HEK293T (cell line): Measurements from ENCODE around the gene SH3BP5.

Experiments
- BHLHE40 ChIP-seq: fragments of 450-650 bp; IDR thresholded peaks from 2 replicates; pipeline ENCODE4 v1.6.1; 2016; ENCODE audit warnings: mild to moderate bottlenecking, moderate library complexity, borderline replicate concordance
- ELF4 ChIP-seq: fragments of 450-650 bp; IDR thresholded peaks from 2 replicates; pipeline ENCODE4 v1.6.1; 2017; ENCODE audit warnings: antibody characterized with exemption
- FOXA1 ChIP-seq: fragments of 450-650 bp; IDR thresholded peaks from 2 replicates; pipeline ENCODE4 v1.6.1; 2016; ENCODE audit warnings: mild to moderate bottlenecking
- FOXK2 ChIP-seq: fragments of 450-650 bp; IDR thresholded peaks from 2 replicates; pipeline ENCODE4 v1.6.1; 2016; ENCODE audit warnings: mild to moderate bottlenecking
- FOXM1 ChIP-seq: fragments of 450-650 bp; IDR thresholded peaks from 2 replicates; pipeline ENCODE4 v1.6.1; 2017; ENCODE audit warnings: mild to moderate bottlenecking, borderline replicate concordance
- HDGF ChIP-seq: fragments of 450-650 bp; IDR thresholded peaks from 2 replicates; pipeline ENCODE4 v1.6.1; 2017; ENCODE audit warnings: antibody characterized with exemption, borderline replicate concordance
- L3MBTL2 ChIP-seq: fragments of 450-650 bp; conservative IDR thresholded peaks from 2 replicates; pipeline ENCODE4 v1.6.1; 2016; ENCODE audit warnings: mild to moderate bottlenecking
- LEF1 ChIP-seq: fragments of 450-650 bp; IDR thresholded peaks from 2 replicates; pipeline ENCODE4 v1.6.1; 2017; ENCODE audit warnings: mild to moderate bottlenecking, borderline replicate concordance
- NFRKB ChIP-seq: fragments of 450-650 bp; IDR thresholded peaks from 2 replicates; pipeline ENCODE4 v1.6.1; 2016; ENCODE audit warnings: mild to moderate bottlenecking, moderate library complexity
- SP1 ChIP-seq: fragments of 450-650 bp; IDR thresholded peaks from 2 replicates; pipeline ENCODE4 v1.6.1; 2017
- SUZ12 ChIP-seq: fragments of 450-650 bp; IDR thresholded peaks from 2 replicates; pipeline ENCODE4 v1.6.1; 2016; ENCODE audit warnings: mild to moderate bottlenecking
- TARDBP ChIP-seq: fragments of 450-650 bp; IDR thresholded peaks from 2 replicates; pipeline ENCODE4 v1.6.1; 2016
- ZNF384 ChIP-seq: fragments of 450-650 bp; IDR thresholded peaks from 2 replicates; pipeline ENCODE4 v1.6.1; 2016
- TF ChIP-seq, protein P1 (sequence below): fragments of 450-650 bp; IDR thresholded peaks from 2 replicates; pipeline ENCODE4 v1.6.1; 2016

DNA sequence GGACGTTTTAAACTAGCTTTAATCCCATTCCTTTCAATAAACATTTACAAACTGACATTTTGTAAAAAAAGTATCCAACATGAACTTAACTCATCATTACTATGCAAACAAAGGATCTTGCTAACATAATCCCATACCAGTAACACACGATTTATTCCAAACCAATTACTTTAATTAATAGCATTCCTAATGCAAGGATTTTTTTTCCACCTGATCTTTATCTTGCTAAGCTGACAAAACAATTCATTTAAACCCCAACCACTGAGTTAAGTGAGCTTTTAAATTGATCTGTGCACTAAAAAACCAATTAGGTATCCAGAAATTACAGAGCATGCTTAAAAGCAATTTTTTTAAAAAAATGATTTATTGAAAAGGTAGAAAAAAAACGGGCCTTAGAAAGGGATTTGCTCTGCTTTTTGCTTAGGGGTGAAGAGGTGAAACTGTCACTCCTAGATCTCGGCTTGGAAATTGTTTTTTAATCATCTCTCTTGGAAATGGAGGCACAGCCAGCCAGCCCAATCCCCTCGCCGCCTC, 1.2 kb downstream of the SH3BP5 start:
- TF ChIP-seq BHLHE40 (no peak), SP1 (no peak), SUZ12 (no peak), NFRKB (no peak), LEF1 (no peak), ZNF384 (peak; percentile 86), HDGF (no peak), FOXK2 (no peak), FOXM1 (no peak), TARDBP (no peak), L3MBTL2 (no peak), FOXA1 (no peak; the same call in 1 of the 2 replicates), ELF4 (no peak)
- TF ChIP-seq, protein P1, sequence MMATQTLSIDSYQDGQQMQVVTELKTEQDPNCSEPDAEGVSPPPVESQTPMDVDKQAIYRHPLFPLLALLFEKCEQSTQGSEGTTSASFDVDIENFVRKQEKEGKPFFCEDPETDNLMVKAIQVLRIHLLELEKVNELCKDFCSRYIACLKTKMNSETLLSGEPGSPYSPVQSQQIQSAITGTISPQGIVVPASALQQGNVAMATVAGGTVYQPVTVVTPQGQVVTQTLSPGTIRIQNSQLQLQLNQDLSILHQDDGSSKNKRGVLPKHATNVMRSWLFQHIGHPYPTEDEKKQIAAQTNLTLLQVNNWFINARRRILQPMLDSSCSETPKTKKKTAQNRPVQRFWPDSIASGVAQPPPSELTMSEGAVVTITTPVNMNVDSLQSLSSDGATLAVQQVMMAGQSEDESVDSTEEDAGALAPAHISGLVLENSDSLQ, result peak; percentile 73
